Adrenal gland (tissue), 5 donors: ENCODE results near the gene TSHZ2.

Experiments used
- POLR2A ChIP-seq, 2 donors: fragments of 450-650 bp; IDR thresholded peaks; one replicate each; pipeline ENCODE4 v1.6.1; 2017; ENCODE audit warnings: antibody characterized with exemption in 2 of 2, mild to moderate bottlenecking in 2 of 2, moderate library complexity in 1 of 2
- TF ChIP-seq, protein P1 (sequence below), 6 experiments: fragments of 450-650 bp in 4 of 6; fragments of 200-600 bp in 2 of 6; sonication (generic) in 1 of 6; IDR thresholded peaks; 1 replicate in 5 of 6; 2 replicates in 1 of 6; pipeline versions ENCODE4 v1.5.1 to v1.8.0; 2016 to 2021; ENCODE audit warnings: antibody characterized with exemption in 6 of 6, mild to moderate bottlenecking in 2 of 6, moderate library complexity in 1 of 6
- donor health status: DM: no; HTN: no; CAD: no.

DNA sequence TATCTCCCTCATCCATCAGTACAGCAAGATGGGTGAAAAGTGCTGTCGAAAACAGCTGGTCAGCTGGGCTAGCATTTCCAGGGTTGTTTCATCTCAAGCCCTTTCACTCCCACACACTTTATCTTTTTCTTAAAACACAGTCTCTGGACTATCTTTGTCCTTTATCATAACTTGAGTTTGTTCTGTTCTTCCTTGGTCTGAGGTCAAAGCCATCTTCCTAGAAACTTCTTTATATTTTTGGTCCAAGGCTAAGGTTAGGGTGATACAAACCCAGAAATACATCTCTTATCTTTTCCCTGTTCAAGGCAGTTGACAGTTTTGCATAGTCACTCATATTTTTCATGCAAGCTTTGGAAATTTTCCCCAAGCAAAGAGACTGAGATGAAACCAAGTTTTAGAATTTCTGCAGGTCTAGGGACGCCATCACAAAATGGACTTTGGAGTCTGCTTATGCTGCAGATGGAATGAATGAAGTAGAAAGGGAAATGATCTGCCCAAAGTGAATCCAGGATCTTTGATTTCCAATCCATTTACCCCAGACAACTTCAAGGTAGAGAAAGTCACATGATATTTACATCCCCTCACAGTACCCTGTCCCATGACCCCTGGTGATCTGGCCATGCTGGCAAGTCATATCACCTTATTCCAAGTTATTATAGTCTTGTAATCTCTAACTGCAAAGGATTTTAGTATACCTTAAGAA lies 324.4 kb downstream of the TSHZ2 start:
- TF ChIP-seq, protein P1, sequence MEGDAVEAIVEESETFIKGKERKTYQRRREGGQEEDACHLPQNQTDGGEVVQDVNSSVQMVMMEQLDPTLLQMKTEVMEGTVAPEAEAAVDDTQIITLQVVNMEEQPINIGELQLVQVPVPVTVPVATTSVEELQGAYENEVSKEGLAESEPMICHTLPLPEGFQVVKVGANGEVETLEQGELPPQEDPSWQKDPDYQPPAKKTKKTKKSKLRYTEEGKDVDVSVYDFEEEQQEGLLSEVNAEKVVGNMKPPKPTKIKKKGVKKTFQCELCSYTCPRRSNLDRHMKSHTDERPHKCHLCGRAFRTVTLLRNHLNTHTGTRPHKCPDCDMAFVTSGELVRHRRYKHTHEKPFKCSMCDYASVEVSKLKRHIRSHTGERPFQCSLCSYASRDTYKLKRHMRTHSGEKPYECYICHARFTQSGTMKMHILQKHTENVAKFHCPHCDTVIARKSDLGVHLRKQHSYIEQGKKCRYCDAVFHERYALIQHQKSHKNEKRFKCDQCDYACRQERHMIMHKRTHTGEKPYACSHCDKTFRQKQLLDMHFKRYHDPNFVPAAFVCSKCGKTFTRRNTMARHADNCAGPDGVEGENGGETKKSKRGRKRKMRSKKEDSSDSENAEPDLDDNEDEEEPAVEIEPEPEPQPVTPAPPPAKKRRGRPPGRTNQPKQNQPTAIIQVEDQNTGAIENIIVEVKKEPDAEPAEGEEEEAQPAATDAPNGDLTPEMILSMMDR (IDR thresholded peaks at IDR 0.05), result no peak
- TF ChIP-seq POLR2A (IDR thresholded peaks at IDR 0.05), result no peak
